H1 (cell line): ENCODE results near the gene SELENBP1.
A peak's percentile ranks its signal among the peaks of the same experiment; 100 is the strongest.

Source experiments
- BCL11A ChIP-seq, 2 experiments: IDR thresholded peaks; one replicate each; pipeline ENCODE4 v1.6.1; 2011; ENCODE audit warnings: low read depth in 2 of 2, low read length in 2 of 2, mild to moderate bottlenecking in 2 of 2
- CTCF ChIP-seq, 3 experiments: IDR thresholded peaks; 1 replicate in 2 of 3; 2 replicates in 1 of 3; pipeline versions ENCODE4 v1.5.1 to v1.6.1; 2011; ENCODE audit warnings: low read length in 3 of 3, mild to moderate bottlenecking in 3 of 3, inconsistent platforms in 2 of 3, low read depth in 1 of 3, moderate library complexity in 1 of 3; ENCODE audit not compliant: insufficient read depth in 1 of 3; ENCODE audit errors: control extremely low read depth in 1 of 3
- EZH2 ChIP-seq: fragments of 200-600 bp; sonication (generic); IDR thresholded peaks from 2 replicates; pipeline ENCODE4 v1.7.1; 2012; ENCODE audit warnings: low read depth, mild to moderate bottlenecking, moderate library complexity, low read length, inconsistent platforms; ENCODE audit not compliant: severe bottlenecking
- GTF2F1 ChIP-seq: IDR thresholded peaks from 2 replicates; pipeline ENCODE4 v1.6.1; 2012; ENCODE audit warnings: low read depth, low read length, improper control_type of control experiment, borderline replicate concordance
- PHF8 ChIP-seq: fragments of 200-600 bp; sonication (generic); conservative IDR thresholded peaks from 2 replicates; pipeline ENCODE4 v1.7.1; 2012; ENCODE audit warnings: low read depth, mild to moderate bottlenecking, inconsistent platforms, low read length, moderate library complexity
- POLR2A ChIP-seq, 2 experiments: IDR thresholded peaks; 1 replicate in 1 of 2; 2 replicates in 1 of 2; pipeline ENCODE4 v1.6.1; 2011; ENCODE audit warnings: low read depth in 2 of 2, low read length in 2 of 2, mild to moderate bottlenecking in 2 of 2; ENCODE audit errors: control extremely low read depth in 1 of 2
- POLR2AphosphoS5 ChIP-seq: IDR thresholded peaks from 2 replicates; pipeline ENCODE4 v1.6.1; 2011; ENCODE audit warnings: low read depth, low read length
- RAD21 ChIP-seq, 2 experiments: IDR thresholded peaks in 1 of 2; conservative IDR thresholded peaks in 1 of 2; 2 replicates each; pipeline ENCODE4 v1.6.1; 2011; ENCODE audit warnings: low read depth in 2 of 2, low read length in 2 of 2, improper control_type of control experiment in 1 of 2, inconsistent platforms in 1 of 2, mild to moderate bottlenecking in 1 of 2, moderate library complexity in 1 of 2
- RBBP5 ChIP-seq: IDR thresholded peaks from 2 replicates; pipeline ENCODE4 v1.7.1; 2012; ENCODE audit warnings: low read depth, mild to moderate bottlenecking, inconsistent platforms, low read length, moderate library complexity, borderline replicate concordance
- SIN3A ChIP-seq, 2 experiments: IDR thresholded peaks in 1 of 2; conservative IDR thresholded peaks in 1 of 2; 2 replicates each; pipeline ENCODE4 v1.6.1; 2011 to 2012; ENCODE audit warnings: low read length in 2 of 2, improper control_type of control experiment in 1 of 2, low read depth in 1 of 2, mild to moderate bottlenecking in 1 of 2
- SRF ChIP-seq: IDR thresholded peaks from 2 replicates; pipeline ENCODE4 v1.6.1; 2011; ENCODE audit warnings: mild to moderate bottlenecking, low read depth, low read length, moderate library complexity
- TBP ChIP-seq: IDR thresholded peaks from 2 replicates; pipeline ENCODE4 v1.6.1; 2011; ENCODE audit warnings: low read depth, low read length, improper control_type of control experiment

- no peak for TF ChIP-seq CTCF (IDR thresholded peaks at IDR 0.05; ENCODE audit: control extremely low read depth in 1 of 3, insufficient read depth in 1 of 3, low read depth in 1 of 3, low read length in 3 of 3)
- TF ChIP-seq RAD21 (IDR thresholded peaks at IDR 0.05 in 1 of 2, conservative IDR thresholded peaks at IDR 0.05 in 1 of 2; ENCODE audit: low read depth in 2 of 2, low read length in 2 of 2), result no peak
- TF ChIP-seq EZH2, result no peak
- TF ChIP-seq RBBP5, result peak; percentile 76; the same call in 1 of the 2 replicates
- TF ChIP-seq TBP, result peak; percentile 72
- TF ChIP-seq GTF2F1, result no peak
- TF ChIP-seq POLR2A (IDR thresholded peaks at IDR 0.05; ENCODE audit: control extremely low read depth in 1 of 2, low read depth in 2 of 2, low read length in 2 of 2), result peak in 1 of 2 experiments; percentile 73; a peak in 2 of 3 replicates
- peak; percentile 51; the same call in 1 of the 2 replicates for TF ChIP-seq POLR2AphosphoS5
- TF ChIP-seq SRF, result no peak
- no peak for TF ChIP-seq SIN3A (conservative IDR thresholded peaks at IDR 0.05 in 1 of 2, IDR thresholded peaks at IDR 0.05 in 1 of 2; ENCODE audit: low read depth in 1 of 2, low read length in 2 of 2)
- no peak for TF ChIP-seq BCL11A (IDR thresholded peaks at IDR 0.05; ENCODE audit: low read depth in 2 of 2, low read length in 2 of 2)
- peak; percentile 28; the same call in 1 of the 2 replicates for TF ChIP-seq PHF8
Measured at GRCh38 chr1:151372058-151372934, at the start of gene SELENBP1.
